Loucy (cell line): ENCODE results near the gene DHFR.

Source experiments
- EZH2phosphoT487 ChIP-seq: fragments of 200-600 bp; IDR thresholded peaks from 2 replicates; pipeline ENCODE4 v1.6.1; 2018; ENCODE audit warnings: antibody characterized with exemption, mild to moderate bottlenecking, moderate library complexity, borderline replicate concordance
- TF ChIP-seq, protein P1 (sequence below): fragments of 200-600 bp; sonication (generic); conservative IDR thresholded peaks from 2 replicates; pipeline ENCODE4 v1.5.1; 2014; ENCODE audit warnings: mild to moderate bottlenecking, antibody characterized with exemption, low read length

DNA sequence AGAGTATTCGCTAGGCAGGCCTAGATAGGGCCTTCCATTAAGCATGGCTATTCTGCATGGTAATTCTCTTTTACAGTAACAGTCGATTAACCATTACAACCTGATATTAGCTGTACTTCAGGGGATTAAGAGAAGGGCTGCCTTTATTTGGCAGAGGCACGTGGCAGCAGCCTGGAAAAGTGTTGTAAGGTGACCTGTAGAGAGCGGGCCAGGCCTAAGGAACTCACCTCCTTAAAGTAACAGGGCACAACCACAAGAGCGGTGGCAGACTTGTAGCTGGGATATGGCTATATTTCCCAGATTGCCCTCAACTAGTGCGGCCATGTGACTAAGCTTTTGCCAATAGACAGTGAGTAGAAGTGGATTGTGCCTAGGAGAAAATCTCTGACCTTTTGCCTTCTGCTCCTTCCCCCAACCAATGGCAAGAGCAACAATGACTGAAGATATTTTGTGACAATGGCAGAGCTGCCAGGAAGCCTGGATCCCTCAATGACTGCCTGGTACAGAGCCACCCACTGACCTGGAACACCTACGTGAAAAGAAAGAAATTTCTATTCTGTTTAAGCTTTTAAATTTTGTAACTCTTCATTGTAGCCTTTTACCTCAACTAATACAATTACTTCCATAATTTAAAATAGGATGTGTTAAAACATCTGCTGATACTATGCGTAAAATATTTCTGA is 65.8 kb downstream of the DHFR start:
- TF ChIP-seq, protein P1, sequence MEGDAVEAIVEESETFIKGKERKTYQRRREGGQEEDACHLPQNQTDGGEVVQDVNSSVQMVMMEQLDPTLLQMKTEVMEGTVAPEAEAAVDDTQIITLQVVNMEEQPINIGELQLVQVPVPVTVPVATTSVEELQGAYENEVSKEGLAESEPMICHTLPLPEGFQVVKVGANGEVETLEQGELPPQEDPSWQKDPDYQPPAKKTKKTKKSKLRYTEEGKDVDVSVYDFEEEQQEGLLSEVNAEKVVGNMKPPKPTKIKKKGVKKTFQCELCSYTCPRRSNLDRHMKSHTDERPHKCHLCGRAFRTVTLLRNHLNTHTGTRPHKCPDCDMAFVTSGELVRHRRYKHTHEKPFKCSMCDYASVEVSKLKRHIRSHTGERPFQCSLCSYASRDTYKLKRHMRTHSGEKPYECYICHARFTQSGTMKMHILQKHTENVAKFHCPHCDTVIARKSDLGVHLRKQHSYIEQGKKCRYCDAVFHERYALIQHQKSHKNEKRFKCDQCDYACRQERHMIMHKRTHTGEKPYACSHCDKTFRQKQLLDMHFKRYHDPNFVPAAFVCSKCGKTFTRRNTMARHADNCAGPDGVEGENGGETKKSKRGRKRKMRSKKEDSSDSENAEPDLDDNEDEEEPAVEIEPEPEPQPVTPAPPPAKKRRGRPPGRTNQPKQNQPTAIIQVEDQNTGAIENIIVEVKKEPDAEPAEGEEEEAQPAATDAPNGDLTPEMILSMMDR: no peak
- no peak for TF ChIP-seq EZH2phosphoT487
